GM21717 (cell line): ENCODE data around the gene ATP8B3.
A peak's percentile ranks its signal among the peaks of the same experiment; 100 is the strongest.

ENCODE experiments used
- ATAC-seq: cut with Tn5 transposase; IDR thresholded peaks from one replicate; pipeline ENCODE4 v1.9.1; 2021; ENCODE audit warnings: mild to moderate bottlenecking, moderate library complexity; ENCODE audit not compliant: unreplicated experiment

Gene ATP8B3

GRCh38 chr19:1850809-1851653 is 39.0 kb upstream of the ATP8B3 start:
- ATAC-seq, result no peak

DNA sequence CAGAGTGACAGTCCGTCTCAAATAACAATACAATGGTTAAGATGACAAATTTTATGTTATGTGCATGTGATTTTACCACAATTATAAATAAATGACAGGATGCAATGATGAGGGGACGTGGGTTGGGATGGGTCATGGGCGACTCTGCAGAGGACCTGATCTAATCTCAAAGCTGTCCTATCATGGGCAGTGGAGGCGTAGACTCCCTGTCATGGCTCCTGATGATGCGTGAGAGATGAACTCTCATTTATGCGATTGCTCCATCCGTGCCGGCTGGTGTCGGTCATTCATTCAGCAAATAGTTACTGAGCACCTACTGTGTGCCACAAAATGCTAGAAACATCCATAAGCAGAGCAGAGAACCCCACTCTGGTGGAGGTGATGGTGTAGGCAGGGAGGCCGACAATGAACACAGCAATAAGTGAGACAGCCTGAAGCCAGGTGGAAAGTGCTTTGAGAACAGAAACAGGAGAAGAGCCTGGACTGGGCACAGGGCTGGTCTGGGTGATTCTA is 37.9 kb upstream of the ATP8B3 start:
- no peak for ATAC-seq

DNA sequence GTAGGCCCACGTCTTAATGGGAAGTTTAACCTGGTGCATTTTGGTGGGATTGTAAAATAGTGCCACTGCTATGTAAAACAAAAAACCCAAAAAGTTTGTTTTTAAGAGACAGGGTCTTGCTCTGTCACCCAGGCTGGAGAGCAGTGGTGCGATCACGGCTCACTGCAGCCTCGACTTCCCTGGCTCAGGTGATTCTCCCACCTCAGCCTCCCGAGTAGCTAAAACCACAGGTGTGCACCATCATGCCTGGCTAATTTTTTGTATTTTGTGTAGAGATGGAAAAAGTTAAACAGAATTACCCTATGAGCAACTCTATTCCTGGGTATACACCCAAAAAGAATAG is 37.0 kb upstream of the ATP8B3 start:
- no peak for ATAC-seq

DNA sequence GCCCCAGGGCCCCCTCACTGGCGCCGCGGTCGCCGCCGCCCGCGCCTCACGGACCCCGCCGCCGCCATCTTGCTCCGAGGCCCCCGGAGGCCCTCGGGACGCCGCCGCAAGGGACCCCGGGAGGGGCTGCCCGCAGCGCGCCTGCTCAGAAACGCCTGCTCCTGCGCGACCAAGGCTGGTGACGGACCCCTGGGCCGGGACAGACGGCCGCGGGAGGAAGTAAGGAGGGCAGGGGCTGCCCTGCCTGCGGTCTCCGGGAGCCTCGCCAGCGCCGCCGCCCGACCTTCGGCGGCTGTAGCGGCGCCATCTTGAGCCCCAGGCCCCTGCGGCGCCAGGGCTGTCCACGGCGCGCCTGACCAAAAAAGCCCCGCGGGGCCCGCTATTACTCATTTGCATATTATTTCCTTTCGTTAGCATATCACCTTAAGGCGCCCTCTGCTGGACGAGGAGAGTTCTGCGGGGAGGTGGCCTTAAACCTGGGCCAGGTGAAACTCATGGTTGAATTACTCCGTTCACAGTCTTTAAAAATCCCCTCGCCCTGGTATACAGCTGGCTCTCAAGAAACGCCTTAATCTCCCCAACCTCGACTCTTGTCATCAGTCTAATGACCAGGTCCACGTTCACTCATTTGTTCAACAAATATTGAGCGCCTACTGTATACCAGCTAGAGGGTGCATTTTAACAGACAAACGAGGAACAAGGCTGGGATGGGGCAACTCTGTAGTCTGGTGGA is 36.5 kb upstream of the ATP8B3 start, which contains the start of gene REXO1:
Gene REXO1 (minus strand): TSS at position 85 of the 733 bp plus-strand sequence. CDS start 125 bp downstream, outside the sequence.
- ATAC-seq, result peak; percentile 44

DNA sequence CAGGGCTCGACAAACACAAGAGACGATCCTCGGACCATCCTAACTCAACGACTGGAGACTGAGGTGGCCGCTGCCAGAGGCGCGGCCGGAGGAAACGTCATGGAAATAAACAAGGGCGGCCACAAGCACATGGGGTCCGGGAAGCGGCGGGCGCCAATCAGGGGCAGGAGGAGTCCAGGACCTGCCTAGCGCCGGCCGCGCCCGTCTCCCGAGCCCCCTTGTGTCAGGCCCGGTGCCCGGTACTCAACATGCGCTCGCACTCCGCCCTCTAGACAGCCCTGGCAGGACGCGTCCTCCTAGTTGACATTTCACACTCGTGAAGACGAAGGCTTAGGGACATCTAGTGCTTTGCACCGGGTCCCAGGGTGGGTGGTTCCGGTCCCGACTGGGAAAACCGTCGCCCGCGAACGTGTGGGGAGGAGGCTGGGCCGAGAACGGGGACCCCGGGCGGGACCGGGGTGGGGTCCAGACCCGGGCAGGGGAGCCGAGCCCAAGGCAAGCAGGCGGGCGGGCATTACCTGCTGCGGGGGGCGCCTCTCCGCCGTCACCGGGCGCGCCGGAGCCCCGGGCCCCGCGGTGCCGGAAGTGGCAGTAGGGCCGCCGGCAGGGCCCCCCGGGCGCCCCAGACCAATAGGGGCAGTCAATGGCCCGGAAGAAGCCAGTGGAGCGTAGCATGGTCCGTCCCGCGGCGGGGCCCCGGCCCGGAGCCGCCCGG is 35.8 kb upstream of the ATP8B3 start:
- peak; percentile 23 for ATAC-seq

DNA sequence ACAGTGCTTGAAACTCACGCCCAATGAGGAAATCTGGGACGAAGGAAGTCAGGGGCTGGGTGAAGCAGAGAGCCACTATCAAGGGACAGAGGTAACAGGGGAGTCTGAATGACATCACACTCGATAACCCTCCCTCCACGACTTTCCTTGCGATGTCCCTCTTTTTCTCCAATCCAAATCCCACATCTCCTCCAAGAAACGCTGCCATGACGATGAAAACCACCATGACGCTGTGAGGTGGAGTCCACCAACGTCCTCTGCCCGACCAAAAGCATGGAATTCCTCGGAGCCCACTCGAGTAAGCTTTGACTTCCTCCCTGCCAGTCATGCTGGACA is 35.2 kb upstream of the ATP8B3 start:
- ATAC-seq, result no peak

GRCh38 chr19:1846517-1847204 is 34.6 kb upstream of the ATP8B3 start:
- no peak for ATAC-seq

GRCh38 chr19:1845642-1846041 is 33.6 kb upstream of the ATP8B3 start:
- ATAC-seq, result no peak

GRCh38 chr19:1845125-1845515 is 33.0 kb upstream of the ATP8B3 start:
- no peak for ATAC-seq

DNA sequence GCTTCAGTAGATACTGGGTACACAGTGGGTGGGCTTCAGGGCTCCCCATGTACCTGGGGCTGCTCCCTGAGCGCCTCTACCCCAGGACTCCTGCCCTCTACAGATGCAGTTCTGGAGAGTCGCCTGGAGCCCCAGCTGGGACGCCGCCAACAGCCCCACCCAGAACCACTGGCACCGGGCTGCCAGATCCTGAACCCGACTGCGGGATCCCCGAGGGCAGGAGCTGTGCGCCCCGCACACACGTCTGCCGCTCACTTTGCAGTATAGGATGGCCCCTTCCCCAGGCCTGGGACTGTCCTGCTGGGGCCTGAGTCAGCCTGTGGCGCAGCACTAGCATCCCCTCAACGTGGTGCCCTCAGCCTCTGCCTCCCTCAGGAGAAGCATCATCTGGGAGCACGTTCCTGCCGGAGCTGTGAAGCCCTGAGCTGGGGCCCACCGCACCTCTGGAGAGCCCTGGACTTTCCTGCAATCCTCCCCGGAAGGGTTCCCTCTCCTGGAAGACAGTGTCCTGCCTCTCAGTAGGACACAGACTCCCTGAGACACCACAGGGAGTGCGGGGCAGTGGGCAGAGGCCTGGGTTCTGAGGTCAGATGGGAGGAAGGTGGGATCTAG is 32.5 kb upstream of the ATP8B3 start:
- ATAC-seq, result no peak

DNA sequence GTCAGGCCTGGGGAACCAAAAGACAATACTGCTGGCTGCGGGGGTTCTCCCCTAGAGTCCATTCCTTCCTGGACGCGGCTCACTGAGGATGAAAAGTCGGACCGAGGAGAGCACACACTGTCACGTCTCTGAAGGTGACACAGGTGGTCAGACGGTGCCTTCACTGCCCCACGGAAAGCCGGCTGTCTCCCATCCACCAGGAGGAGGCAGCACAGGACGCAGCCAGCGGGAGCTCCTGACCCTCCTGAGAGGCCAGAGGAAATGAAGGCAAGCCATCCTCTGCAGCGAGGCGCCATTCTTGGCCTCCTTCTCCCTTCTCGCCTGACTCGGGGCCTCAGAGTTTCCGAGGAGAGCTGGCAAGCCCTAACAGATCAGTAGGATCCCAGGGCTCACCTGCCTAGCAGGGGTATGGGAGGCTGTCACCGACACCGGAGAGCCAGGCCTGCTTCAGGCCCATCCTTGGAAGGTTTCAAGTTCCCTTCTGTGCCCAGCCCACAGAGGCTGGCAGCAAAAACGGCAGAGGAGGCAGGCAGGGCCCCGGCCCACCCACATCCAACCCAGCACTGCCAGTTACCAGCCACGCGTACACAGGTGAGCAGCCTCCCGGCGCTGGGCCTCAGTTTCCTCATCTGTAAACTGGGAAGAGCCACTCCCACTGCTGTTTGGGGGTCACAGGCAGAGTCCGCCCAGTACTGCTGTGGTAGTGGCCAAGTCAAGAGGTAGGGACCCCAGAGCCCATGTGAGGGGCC is 31.7 kb upstream of the ATP8B3 start:
- no peak for ATAC-seq

GRCh38 chr19:1843116-1843515 is 31.0 kb upstream of the ATP8B3 start:
- ATAC-seq, result no peak

GRCh38 chr19:1841209-1841924 is 29.3 kb upstream of the ATP8B3 start:
- no peak for ATAC-seq

GRCh38 chr19:1840541-1841115 is 28.6 kb upstream of the ATP8B3 start:
- no peak for ATAC-seq

DNA sequence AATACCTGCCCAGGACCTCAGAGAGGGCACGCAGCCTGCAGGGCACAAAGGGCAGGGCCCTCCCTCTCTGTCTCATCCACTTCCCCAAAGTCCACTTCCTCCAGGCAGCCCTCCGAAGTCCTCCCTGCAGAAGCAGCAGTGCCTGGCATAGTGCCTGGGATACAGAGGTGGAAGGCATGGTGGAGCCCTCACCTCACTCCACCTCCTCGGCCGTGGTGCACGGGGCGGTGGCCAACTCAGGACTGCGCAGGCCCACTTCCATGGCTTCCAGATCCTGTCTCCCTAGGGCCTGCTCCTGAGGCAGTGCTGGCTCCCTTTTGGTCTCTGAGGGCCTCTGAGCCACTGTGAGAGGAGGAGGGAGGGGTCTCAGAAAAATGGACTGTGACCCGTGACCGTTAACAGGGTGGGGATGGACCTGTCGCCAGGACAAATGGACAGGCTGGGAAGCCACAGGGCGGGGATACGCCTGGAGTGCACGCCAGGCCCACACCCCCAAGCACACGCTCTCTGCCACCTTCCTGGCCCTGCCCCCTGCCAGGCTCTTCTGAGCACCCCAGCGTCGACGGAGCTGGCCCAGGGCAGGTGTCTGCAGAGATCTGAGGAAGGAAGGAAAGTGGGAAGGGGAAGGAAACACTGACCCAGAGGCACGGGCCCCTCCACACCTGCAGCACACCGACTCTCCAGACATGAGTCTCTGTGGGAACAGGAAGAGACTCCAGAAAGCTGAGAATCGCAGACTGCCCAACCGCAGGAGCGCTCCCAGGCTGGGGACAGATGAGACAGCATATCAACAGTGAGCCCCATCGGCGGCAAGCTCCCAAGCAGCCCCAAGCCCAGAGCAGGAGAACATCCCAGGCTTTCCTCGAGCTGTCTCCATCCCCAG is 27.8 kb upstream of the ATP8B3 start:
- ATAC-seq, result no peak

DNA sequence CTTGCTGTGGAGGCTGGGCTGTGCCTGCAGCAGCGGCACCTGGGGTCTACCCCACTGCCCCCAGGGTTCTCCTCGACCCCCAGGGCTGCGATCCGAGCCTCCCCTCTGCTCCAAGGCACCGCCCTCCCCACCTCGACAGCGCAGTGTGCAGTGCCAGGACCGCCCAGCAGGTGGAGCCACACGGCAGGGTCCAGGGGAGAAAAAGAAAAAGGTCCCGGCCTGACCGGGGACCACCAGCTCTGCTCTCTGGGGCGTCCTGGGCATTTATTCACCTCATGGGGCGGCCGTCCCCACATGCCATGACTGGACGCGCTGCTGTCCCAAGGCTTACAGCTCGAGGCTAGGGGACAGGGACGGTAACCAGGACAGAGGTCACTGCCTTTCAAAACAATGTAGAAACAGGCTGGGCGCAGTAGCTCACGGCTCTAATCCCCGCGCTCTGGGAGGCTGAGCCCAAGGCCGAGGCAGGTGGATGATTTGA is 25.6 kb upstream of the ATP8B3 start:
- ATAC-seq, result no peak

DNA sequence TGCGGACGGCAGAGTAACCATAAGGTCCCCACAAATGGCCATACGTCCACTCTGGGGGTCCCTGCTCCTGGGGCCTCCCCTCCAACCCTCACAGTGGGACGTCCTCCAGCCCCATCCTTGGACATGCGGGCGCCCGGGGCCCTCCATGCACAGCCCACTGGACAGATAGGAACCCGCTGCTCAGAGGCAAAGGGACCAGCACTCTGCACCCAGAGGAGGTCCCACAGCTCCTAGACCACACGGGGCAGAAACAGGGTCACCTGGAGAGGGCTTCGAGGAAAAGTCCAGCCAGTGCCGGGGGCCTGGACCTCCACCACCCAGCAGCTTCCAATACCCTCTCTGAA is 25.1 kb upstream of the ATP8B3 start:
- no peak for ATAC-seq
